Adrenal gland (tissue), 5 donors: Measurements from ENCODE around the gene B9D1.

Source experiments
- CTCF ChIP-seq, 6 experiments: fragments of 450-650 bp in 4 of 6; fragments of 200-600 bp in 2 of 6; sonication (generic) in 1 of 6; IDR thresholded peaks; 1 replicate in 5 of 6; 2 replicates in 1 of 6; pipeline versions ENCODE4 v1.5.1 to v1.8.0; 2016 to 2021; ENCODE audit warnings: antibody characterized with exemption in 6 of 6, mild to moderate bottlenecking in 2 of 6, moderate library complexity in 1 of 6
- POLR2A ChIP-seq, 2 donors: fragments of 450-650 bp; IDR thresholded peaks; one replicate each; pipeline ENCODE4 v1.6.1; 2017; ENCODE audit warnings: antibody characterized with exemption in 2 of 2, mild to moderate bottlenecking in 2 of 2, moderate library complexity in 1 of 2
- donor health status: DM: no; HTN: no; CAD: no.

- TF ChIP-seq CTCF (IDR thresholded peaks at IDR 0.05), result no peak
- no peak for TF ChIP-seq POLR2A (IDR thresholded peaks at IDR 0.05)
These were observed 35.1 kb upstream of the B9D1 start for GRCh38 chr17:19397556-19398041.
